Skeletal muscle tissue (tissue), 4 donors: ENCODE measurements around the gene PYM1. TPM values are rescaled to one million over a fixed set of nuclear protein-coding genes. Genes with fewer than 3 reads are reported as not detected.

Experiments
- H3K27ac ChIP-seq: one replicate; pipeline ENCODE4 v1.7.0; 2013; ENCODE audit warnings: mild to moderate bottlenecking, low read depth, low read length, inconsistent platforms
- H3K27me3 ChIP-seq, 3 donors: one replicate each; pipeline ENCODE4 v1.7.0; 2013; ENCODE audit warnings: low read length in 3 of 3; ENCODE audit not compliant: control insufficient read depth in 3 of 3, insufficient read depth in 3 of 3
- H3K36me3 ChIP-seq, 3 donors: one replicate each; pipeline ENCODE4 v1.7.0; 2013; ENCODE audit warnings: low read length in 3 of 3; ENCODE audit not compliant: control insufficient read depth in 3 of 3, insufficient read depth in 3 of 3
- H3K4me1 ChIP-seq, 3 donors: one replicate each; pipeline ENCODE4 v1.7.0; 2013; ENCODE audit warnings: low read length in 3 of 3, mild to moderate bottlenecking in 3 of 3; ENCODE audit not compliant: control insufficient read depth in 3 of 3, insufficient read depth in 3 of 3
- H3K4me3 ChIP-seq, 3 donors: one replicate each; pipeline ENCODE4 v1.7.0; 2013; ENCODE audit warnings: low read length in 3 of 3
- H3K9ac ChIP-seq, 3 donors: one replicate each; pipeline ENCODE4 v1.7.0; 2013; ENCODE audit warnings: low read length in 3 of 3, mild to moderate bottlenecking in 3 of 3, moderate library complexity in 2 of 3, low read depth in 1 of 3
- H3K9me3 ChIP-seq, 3 donors: one replicate each; pipeline ENCODE4 v1.7.0; 2013; ENCODE audit warnings: low read length in 3 of 3; ENCODE audit not compliant: control insufficient read depth in 3 of 3
- total RNA-seq: library from RNA; depleted of rRNA; stranded (reverse); fragments of >200 nt; gene quantifications from one replicate; pipeline ENCODE4 v1.2.3, GENCODE V29; 2014
- donor health status: Osteomylitis.

Gene PYM1
- total RNA-seq, 1 donor from 2014 or later: 16.2 TPM

GRCh38 chr12:55966408-55967281 lies 39.0 kb upstream of the PYM1 start, which contains the start of gene CDK2:
CDK2 (plus strand) TSS chr12:55966830; CDS start chr12:55967009, 179 bp downstream.
- Histone ChIP-seq H3K27me3 (no peaks in the 10 kb centered on the region), H3K4me3 (peak within 1 kb of the TSS; percentile 63 to 82 (median 76)), H3K27ac (peak within 1 kb of the TSS; percentile 61), H3K36me3 (peaks cover 0 to 6% (median 2%) of the 10 kb centered on the region in 3 donors), H3K4me1 (peaks cover 9 to 14% (median 12%) of the 10 kb centered on the region in 3 donors), H3K9me3 (no peaks in the 10 kb centered on the region), H3K9ac (peak within 1 kb of the TSS; percentile 73 to 86 (median 85))

- H3K27ac ChIP-seq: peak within 1 kb of the TSS; percentile 61
- peak within 1 kb of the TSS; percentile 73 to 86 (median 85) for H3K9ac ChIP-seq
- peak within 1 kb of the TSS; percentile 63 to 82 (median 76) for H3K4me3 ChIP-seq
- H3K4me1 ChIP-seq: peaks cover 9 to 14% (median 12%) of the 10 kb centered on the region in 3 donors
- no peaks in the 10 kb centered on the region for H3K9me3 ChIP-seq
- H3K36me3 ChIP-seq: peaks cover 0 to 2% (median under 1%) of the 10 kb centered on the region in 3 donors
- H3K27me3 ChIP-seq: no peaks in the 10 kb centered on the region
Observed at GRCh38 chr12:55965941-55966407, 38.3 kb upstream of the PYM1 start, which contains the start of gene PMEL. PMEL (minus strand) TSS chr12:55966042; CDS start chr12:55966011, 31 bp downstream.

GRCh38 chr12:55965240-55965639 lies 37.5 kb upstream of the PYM1 start:
- Histone ChIP-seq H3K9ac (no peak overlapping the region), H3K27ac (no peak overlapping the region), H3K4me1 (peaks cover 9 to 14% (median 12%) of the 10 kb centered on the region in 3 donors), H3K4me3 (no peak overlapping the region), H3K36me3 (peaks cover 0 to 2% (median 0%) of the 10 kb centered on the region in 3 donors), H3K9me3 (no peaks in the 10 kb centered on the region), H3K27me3 (no peaks in the 10 kb centered on the region)

- H3K27me3 ChIP-seq: no peaks in the 10 kb centered on the region
- no peak overlapping the region for H3K4me3 ChIP-seq
- H3K4me1 ChIP-seq: peaks cover 9 to 14% (median 12%) of the 10 kb centered on the region in 3 donors
- no peak overlapping the region for H3K9ac ChIP-seq
- H3K27ac ChIP-seq: no peak overlapping the region
- no peaks in the 10 kb centered on the region for H3K36me3 ChIP-seq
- no peaks in the 10 kb centered on the region for H3K9me3 ChIP-seq
Observed at GRCh38 chr12:55963760-55964159, 36.1 kb upstream of the PYM1 start.

- Histone ChIP-seq H3K4me1 (no peaks in the 10 kb centered on the region), H3K9me3 (no peaks in the 10 kb centered on the region), H3K27ac (no peak overlapping the region), H3K9ac (no peak overlapping the region), H3K36me3 (peaks cover 0 to 11% (median 0%) of the 10 kb centered on the region in 3 donors), H3K4me3 (no peak overlapping the region), H3K27me3 (no peaks in the 10 kb centered on the region)
Observed at GRCh38 chr12:55957106-55957859, 29.6 kb upstream of the PYM1 start.

- Histone ChIP-seq H3K36me3 (peaks cover 0 to 18% (median 0%) of the 10 kb centered on the region in 3 donors), H3K9me3 (no peaks in the 10 kb centered on the region)
Observed at GRCh38 chr12:55955800-55956508, 28.3 kb upstream of the PYM1 start.

GRCh38 chr12:55955344-55955743 lies 27.6 kb upstream of the PYM1 start:
- Histone ChIP-seq H3K27me3 (no peaks in the 10 kb centered on the region), H3K4me3 (no peak overlapping the region), H3K27ac (no peak overlapping the region), H3K9ac (no peak overlapping the region), H3K36me3 (peaks cover 0 to 18% (median 0%) of the 10 kb centered on the region in 3 donors), H3K9me3 (no peaks in the 10 kb centered on the region), H3K4me1 (no peaks in the 10 kb centered on the region)

More at GRCh38 chr12:55955800-55956508, 28.3 kb upstream of the PYM1 start:
- Histone ChIP-seq H3K9ac (no peak overlapping the region), H3K27me3 (no peaks in the 10 kb centered on the region), H3K27ac (no peak overlapping the region), H3K4me1 (no peaks in the 10 kb centered on the region), H3K4me3 (no peak overlapping the region)

GRCh38 chr12:55946553-55946952 lies 18.9 kb upstream of the PYM1 start:
- Histone ChIP-seq H3K4me3 (no peak overlapping the region), H3K9me3 (no peaks in the 10 kb centered on the region), H3K27me3 (no peaks in the 10 kb centered on the region), H3K4me1 (no peaks in the 10 kb centered on the region), H3K9ac (no peak overlapping the region), H3K36me3 (peaks cover 0 to 6% (median 0%) of the 10 kb centered on the region in 3 donors), H3K27ac (no peak overlapping the region)

GRCh38 chr12:55942577-55943136 lies 15.0 kb upstream of the PYM1 start:
- Histone ChIP-seq H3K4me1 (peaks cover 3 to 9% (median 9%) of the 10 kb centered on the region in 3 donors), H3K36me3 (peaks cover 0 to 6% (median 0%) of the 10 kb centered on the region in 3 donors), H3K9me3 (no peaks in the 10 kb centered on the region), H3K9ac (no peak overlapping the region), H3K27me3 (no peaks in the 10 kb centered on the region), H3K27ac (no peak overlapping the region), H3K4me3 (no peak overlapping the region)
